Measurements from ENCODE around the gene POLN. TPM values are rescaled to one million over a fixed set of nuclear protein-coding genes. Genes with fewer than 3 reads are reported as not detected.

The POLN gene
- polyA plus RNA-seq, 1 experiment = 0.35 TPM

DNA sequence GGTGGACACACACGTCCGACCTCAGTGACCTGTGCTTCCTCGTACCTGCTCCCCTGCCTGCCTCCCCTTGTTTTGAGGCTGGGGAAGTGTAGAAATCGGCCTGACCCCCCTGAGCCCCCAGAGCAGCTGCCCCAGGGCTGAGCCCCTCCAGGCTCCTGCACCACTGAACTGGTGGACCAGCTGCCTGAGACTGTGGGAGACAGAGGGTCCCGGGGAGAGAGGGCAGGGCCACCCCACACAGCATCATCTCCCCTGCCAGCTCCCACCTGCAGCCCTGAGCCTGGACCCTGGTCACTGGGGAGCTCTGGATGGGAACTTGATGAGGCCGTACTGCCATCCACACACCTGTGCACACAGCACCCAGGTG is 197.8 kb downstream of the POLN start:
- POLR2A ChIA-PET = interaction anchor here (0.6 kb wide), 1 partner anchor 179 kb away, joined by 3 read pairs; no protein-coding TSS in a partner anchor
- CTCF ChIA-PET = no interaction called here
- TF ChIP-seq, protein P1, sequence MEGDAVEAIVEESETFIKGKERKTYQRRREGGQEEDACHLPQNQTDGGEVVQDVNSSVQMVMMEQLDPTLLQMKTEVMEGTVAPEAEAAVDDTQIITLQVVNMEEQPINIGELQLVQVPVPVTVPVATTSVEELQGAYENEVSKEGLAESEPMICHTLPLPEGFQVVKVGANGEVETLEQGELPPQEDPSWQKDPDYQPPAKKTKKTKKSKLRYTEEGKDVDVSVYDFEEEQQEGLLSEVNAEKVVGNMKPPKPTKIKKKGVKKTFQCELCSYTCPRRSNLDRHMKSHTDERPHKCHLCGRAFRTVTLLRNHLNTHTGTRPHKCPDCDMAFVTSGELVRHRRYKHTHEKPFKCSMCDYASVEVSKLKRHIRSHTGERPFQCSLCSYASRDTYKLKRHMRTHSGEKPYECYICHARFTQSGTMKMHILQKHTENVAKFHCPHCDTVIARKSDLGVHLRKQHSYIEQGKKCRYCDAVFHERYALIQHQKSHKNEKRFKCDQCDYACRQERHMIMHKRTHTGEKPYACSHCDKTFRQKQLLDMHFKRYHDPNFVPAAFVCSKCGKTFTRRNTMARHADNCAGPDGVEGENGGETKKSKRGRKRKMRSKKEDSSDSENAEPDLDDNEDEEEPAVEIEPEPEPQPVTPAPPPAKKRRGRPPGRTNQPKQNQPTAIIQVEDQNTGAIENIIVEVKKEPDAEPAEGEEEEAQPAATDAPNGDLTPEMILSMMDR (IDR thresholded peaks at IDR 0.05; ENCODE audit: low read depth, low read length) = no peak
- Histone ChIP-seq H3K4me3 (ENCODE audit: low read depth, low read length) (no peak overlapping the region), H3K27me3 (ENCODE audit: control insufficient read depth, insufficient read depth, low read length) (peaks cover 21% of the 10 kb centered on the region), H3K9me3 (ENCODE audit: control insufficient read depth, insufficient read depth, low read length) (peaks cover 20% of the 10 kb centered on the region), H3K27ac (ENCODE audit: low read depth, low read length) (no peak overlapping the region)
- DNase-seq (ENCODE audit: low read depth, low spot score) = no peak

DNA sequence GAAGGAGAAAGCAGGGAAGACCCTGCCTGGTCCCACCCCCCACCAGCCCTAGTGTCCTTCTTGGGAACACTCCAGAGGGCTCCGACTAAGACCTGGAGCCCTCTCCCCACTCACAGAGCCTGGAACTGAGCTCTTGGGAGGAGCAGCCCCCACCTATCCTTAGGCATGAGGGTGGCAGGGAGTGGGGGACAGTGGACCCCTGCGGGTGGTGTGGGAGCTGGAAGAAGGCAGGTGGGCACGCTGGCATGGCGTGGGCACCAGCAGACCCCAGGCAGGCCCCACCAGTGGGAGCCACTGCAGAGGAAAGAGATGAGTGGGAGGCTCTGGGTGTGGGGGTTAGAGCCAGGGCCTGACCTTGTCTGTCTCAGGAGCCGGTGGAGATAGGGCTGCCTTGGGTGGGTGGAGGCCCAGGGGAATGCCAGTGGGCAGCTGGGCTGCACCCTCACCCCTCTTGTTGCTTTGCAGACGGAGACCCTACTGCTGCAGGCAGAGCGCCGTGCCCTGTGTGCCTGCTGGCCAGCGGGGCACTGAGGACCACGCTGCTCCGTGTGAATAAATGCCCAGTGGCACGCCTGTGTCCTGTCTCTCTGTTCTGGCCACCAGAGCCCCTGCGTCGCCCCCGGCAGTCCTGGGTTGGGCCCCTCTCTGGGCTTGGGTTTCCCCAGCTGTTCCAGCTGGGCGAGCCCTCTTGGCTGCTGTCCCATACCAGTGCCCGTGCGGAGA is 198.4 kb downstream of the POLN start:
- peaks cover 20% of the 10 kb centered on the region for H3K9me3 ChIP-seq (ENCODE audit: control insufficient read depth, insufficient read depth, low read length)
- POLR2A ChIA-PET = no interaction called here
- TF ChIP-seq, protein P1 (IDR thresholded peaks at IDR 0.05; ENCODE audit: low read depth, low read length) = no peak
- no peak for DNase-seq (ENCODE audit: low read depth, low spot score)
- no peak overlapping the region for H3K27ac ChIP-seq (ENCODE audit: low read depth, low read length)
- no peak overlapping the region for H3K4me3 ChIP-seq (ENCODE audit: low read depth, low read length)
- CTCF ChIA-PET = no interaction called here
- H3K27me3 ChIP-seq (ENCODE audit: control insufficient read depth, insufficient read depth, low read length) = peaks cover 25% of the 10 kb centered on the region

DNA sequence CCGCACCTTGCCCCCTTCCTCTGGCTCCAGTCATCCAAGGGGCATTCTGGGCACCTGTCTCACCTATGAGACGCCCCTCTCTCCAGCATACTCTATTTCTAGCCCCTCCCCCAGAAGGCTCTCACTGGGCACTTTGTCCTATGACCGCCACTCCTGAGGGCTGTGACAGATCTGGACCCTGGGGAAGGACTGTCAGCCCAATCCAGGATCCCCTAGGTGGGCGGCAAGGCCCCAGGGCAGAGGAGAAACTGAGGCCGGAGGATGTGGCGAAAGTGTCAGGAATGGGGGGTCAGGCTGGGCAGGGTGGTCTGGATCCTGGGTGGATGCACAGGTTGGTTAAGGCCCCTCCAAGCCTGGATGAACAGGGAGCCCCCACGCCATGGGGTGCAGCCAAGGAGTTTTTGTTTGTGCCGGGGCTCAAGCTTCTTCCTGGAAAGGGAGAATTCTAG is 198.9 kb downstream of the POLN start:
- peak overlapping the region; percentile 76 for H3K4me3 ChIP-seq (ENCODE audit: low read depth, low read length)
- TF ChIP-seq, protein P1 (IDR thresholded peaks at IDR 0.05; ENCODE audit: low read depth, low read length) = no peak
- DNase-seq (ENCODE audit: low read depth, low spot score) = no peak
- H3K9me3 ChIP-seq (ENCODE audit: control insufficient read depth, insufficient read depth, low read length) = peaks cover 20% of the 10 kb centered on the region
- H3K27me3 ChIP-seq (ENCODE audit: control insufficient read depth, insufficient read depth, low read length) = peaks cover 23% of the 10 kb centered on the region
- POLR2A ChIA-PET = no interaction called here
- CTCF ChIA-PET = no interaction called here
- no peak overlapping the region for H3K27ac ChIP-seq (ENCODE audit: low read depth, low read length)

DNA sequence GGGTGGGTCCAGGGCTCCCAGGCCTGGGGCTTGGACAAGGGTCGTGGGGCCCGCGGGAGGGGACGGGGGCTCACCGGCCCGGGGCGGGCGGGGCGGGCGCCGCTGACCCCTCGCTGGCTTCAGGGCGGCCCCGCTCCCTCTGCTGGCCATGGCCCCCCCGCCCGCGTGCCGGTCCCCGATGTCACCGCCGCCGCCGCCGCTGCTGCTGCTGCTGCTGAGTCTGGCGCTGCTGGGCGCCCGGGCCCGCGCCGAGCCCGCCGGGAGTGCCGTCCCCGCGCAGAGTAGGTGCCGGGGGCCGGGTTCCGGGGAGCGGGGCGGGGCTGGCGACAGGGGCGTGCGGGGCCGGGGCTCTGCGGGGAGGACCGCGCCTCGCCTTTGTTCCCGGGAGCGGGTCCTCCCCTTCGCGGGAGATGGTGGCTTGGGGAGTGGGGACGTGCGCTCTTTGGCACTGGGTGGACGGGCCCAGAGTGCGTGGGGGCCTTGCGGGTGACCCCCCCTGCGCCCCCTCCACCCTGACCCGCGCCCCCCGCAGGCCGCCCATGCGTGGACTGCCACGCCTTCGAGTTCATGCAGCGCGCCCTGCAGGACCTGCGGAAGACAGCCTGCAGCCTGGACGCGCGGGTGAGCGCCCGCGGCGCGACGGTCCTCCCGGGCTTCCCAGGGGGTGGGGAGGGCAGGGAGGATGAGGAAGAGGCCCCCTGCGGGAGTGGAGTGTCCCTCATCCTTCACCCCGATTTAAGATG is 199.5 kb downstream of the POLN start:
- Histone ChIP-seq H3K9me3 (ENCODE audit: control insufficient read depth, insufficient read depth, low read length) (peaks cover 20% of the 10 kb centered on the region), H3K27ac (ENCODE audit: low read depth, low read length) (no peak overlapping the region), H3K4me3 (ENCODE audit: low read depth, low read length) (peak overlapping the region; percentile 76), H3K27me3 (ENCODE audit: control insufficient read depth, insufficient read depth, low read length) (peaks cover 22% of the 10 kb centered on the region)
- TF ChIP-seq, protein P1 (IDR thresholded peaks at IDR 0.05; ENCODE audit: low read depth, low read length) = no peak
- ChIA-PET POLR2A (no interaction called here), CTCF (no interaction called here)
- no peak for DNase-seq (ENCODE audit: low read depth, low spot score)

Measured in AG04450 (cell line).